ENCODE data around the gene LY9. TPM values are rescaled to one million over a fixed set of nuclear protein-coding genes. Genes with fewer than 3 reads are reported as not detected.

Gene LY9
- total and polyA plus RNA-seq, 8 donors = 0.29 to 2.5 (median 0.50) TPM

GRCh38 chr1:160827418-160827817 lies 31.4 kb downstream of the LY9 start:
- H3K9me3 ChIP-seq = no peaks in the 10 kb centered on the region
- no peaks in the 10 kb centered on the region for H3K27me3 ChIP-seq
- H3K27ac ChIP-seq = no peak overlapping the region
- ATAC-seq (peak; percentile 55), DNase-seq (peak in 1 of 4 donors; percentile 65)
- TF ChIP-seq CTCF (IDR thresholded peaks at IDR 0.05) = no peak
- H3K4me1 ChIP-seq = no peaks in the 10 kb centered on the region
- H3K4me3 ChIP-seq = no peak overlapping the region
- no peaks in the 10 kb centered on the region for H3K36me3 ChIP-seq
- intact Hi-C loops (cut with DNase I) = no loop called here

- intact Hi-C loops (cut with DNase I) = no loop called here
- ATAC-seq (peak; percentile 7), DNase-seq (no peak)
- Histone ChIP-seq H3K27me3 (no peaks in the 10 kb centered on the region), H3K9me3 (no peaks in the 10 kb centered on the region), H3K27ac (no peak overlapping the region), H3K36me3 (no peaks in the 10 kb centered on the region), H3K4me3 (no peak overlapping the region), H3K4me1 (no peaks in the 10 kb centered on the region)
- TF ChIP-seq CTCF (IDR thresholded peaks at IDR 0.05) = no peak
These were observed 33.8 kb downstream of the LY9 start for GRCh38 chr1:160829766-160830165.

- no peaks in the 10 kb centered on the region for H3K27me3 ChIP-seq
- H3K9me3 ChIP-seq = no peaks in the 10 kb centered on the region
- peak; percentile 44 to 65 for TF ChIP-seq CTCF (IDR thresholded peaks at IDR 0.05)
- ATAC-seq = peak; percentile 76
- intact Hi-C loops (cut with DNase I) = no loop called here
- H3K4me3 ChIP-seq = no peak overlapping the region
- no peaks in the 10 kb centered on the region for H3K36me3 ChIP-seq
- peaks cover 0 to 2% of the 10 kb centered on the region in 2 donors for H3K4me1 ChIP-seq
- H3K27ac ChIP-seq = no peak overlapping the region
- peak; percentile 19 to 85 (median 58) for DNase-seq
These were observed 34.6 kb downstream of the LY9 start for GRCh38 chr1:160830321-160831153.

GRCh38 chr1:160834945-160835565 lies 39.1 kb downstream of the LY9 start:
- TF ChIP-seq CTCF (IDR thresholded peaks at IDR 0.05) = peak; percentile 39 to 41
- intact Hi-C loops (cut with DNase I) = loop anchor here in 1 of 2 donors (5.0 kb wide), 1 partner anchor 117 kb away; the partner anchor contains the start of gene ITLN2
- ATAC-seq = peak; percentile 49
- H3K9me3 ChIP-seq = no peaks in the 10 kb centered on the region
- H3K4me3 ChIP-seq = no peak overlapping the region
- peaks cover 4 to 31% of the 10 kb centered on the region in 2 donors for H3K4me1 ChIP-seq
- H3K27me3 ChIP-seq = no peaks in the 10 kb centered on the region
- no peaks in the 10 kb centered on the region for H3K36me3 ChIP-seq
- H3K27ac ChIP-seq = no peak overlapping the region
- peak in 1 of 4 donors; percentile 34 for DNase-seq

GRCh38 chr1:160835751-160836150 lies 39.8 kb downstream of the LY9 start:
- TF ChIP-seq CTCF (IDR thresholded peaks at IDR 0.05) = no peak
- no peaks in the 10 kb centered on the region for H3K36me3 ChIP-seq
- no peaks in the 10 kb centered on the region for H3K9me3 ChIP-seq
- no peak for ATAC-seq
- peaks cover 4 to 31% of the 10 kb centered on the region in 2 donors for H3K4me1 ChIP-seq
- H3K27me3 ChIP-seq = no peaks in the 10 kb centered on the region
- intact Hi-C loops (cut with DNase I) = loop anchor here in 1 of 2 donors (5.0 kb wide), 1 partner anchor 117 kb away; the partner anchor contains the start of gene ITLN2
- DNase-seq = no peak
- H3K4me3 ChIP-seq = no peak overlapping the region
- H3K27ac ChIP-seq = no peak overlapping the region

All from left lung (tissue), 10 donors.